NCI-H1694 (cell line): ENCODE data around the gene APIP.

Experiments
- DNase-seq: peaks from one replicate; lab custom pipeline; 2025; lab: John Stamatoyannopoulos, UW

APIP gene

DNA sequence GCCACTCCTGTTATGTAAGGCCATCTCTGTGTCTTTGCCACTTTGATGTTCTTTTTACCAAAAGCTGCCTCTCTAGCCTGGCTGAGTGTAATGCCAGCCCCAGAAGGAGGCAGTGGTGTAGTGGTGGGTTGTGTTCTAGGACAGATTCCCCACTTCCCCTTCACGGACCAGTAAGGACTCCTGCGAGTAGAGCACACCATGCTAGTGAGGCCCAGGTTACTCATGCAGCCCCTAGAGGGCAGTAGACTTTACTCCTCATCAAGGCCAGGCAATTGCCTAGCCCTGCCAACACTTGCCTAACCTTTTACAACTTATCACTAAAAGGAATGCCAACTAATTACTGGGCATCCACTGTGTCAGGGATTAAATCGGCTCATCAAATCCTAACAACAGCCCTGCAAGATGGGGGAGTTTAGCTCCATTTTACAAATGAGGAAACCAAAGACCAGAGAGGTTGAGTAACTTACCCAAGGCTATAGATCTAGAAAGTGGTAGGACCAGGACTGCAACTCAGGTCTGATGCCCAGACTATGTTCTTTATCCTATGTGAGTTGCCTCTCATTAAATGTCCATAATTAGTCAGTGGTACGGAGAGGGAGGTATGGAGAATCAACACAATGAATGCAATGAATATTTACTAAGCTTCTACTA lies 75.3 kb downstream of the APIP start:
- DNase-seq = peak; percentile 0

DNA sequence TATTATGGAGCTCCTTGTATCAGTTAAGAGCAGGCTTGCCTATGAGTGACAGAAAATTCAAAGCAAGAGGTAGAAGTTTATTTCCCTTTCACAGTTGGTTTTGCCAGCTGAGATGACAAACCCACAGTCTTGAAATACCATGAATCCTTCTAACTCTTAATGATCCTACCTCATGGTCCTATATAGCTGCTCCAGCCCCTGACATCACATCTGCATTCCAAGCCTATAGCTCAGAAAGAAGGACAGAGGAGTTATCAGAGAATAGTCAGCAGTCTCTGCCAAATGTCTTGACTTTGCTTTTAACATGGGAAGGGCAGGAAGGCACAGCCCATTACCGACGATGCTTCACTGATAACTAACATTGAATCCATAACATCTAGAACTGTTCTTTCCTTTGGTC lies 76.2 kb downstream of the APIP start:
- no peak for DNase-seq

DNA sequence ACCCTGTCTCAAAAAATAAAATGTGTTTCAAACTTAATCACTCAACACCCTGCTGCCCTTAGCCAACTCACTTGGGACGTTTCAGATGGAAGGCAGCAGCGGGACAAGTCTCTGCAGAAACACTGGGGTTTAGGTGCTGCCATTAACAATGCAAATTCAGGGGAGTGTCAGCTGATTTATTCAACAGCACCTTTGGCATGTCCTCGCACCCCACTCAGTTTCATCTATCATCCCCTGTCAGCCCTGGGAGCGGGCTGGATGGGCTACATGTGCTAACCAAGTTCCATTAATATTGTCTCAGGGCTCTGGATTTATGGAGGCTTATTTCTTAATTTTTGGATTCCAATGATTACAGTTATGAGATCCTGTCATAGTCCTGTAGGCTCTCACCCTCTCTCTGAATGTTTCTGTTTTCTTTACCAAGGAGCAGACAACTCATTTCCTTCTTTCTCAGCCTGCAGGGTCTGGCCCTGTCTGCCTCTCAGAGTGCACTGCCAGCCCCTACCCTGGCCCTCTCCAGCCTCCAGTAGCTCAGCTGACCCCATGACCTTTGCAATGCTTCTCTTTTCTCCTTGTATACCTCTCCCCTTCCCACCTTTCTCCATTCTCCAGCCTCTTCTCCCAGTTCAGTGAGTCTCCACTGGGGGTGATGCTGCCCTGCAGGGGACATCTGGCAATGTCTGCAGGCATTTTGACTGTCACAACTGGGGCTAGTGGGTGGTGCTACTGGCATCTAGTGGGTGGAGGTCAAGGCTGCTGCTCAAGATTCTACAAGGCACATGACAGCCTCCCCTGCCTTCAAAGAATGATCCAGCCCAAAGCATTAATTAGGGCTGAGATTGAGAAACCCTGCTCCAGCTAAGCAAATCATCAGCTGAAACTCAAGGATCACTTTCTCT lies 79.0 kb downstream of the APIP start:
- no peak for DNase-seq

DNA sequence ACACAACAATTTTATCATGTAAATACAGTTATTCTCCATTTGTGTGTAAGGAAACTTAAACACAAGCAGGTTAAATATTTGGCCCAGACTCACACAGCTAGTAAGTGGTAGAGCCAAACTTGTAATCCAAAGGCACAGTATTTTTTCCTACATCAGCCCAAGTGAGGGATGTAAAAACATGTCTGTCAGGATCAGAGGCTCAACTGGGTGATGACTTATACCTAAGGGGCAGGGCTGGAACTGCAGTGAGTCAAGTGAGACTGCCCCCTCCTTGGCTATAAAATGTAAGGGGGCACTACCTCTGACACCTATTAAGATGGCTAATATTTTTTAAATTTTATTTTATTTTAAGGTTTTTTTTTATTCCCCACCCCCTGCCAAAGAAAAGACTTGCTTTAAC lies 82.6 kb downstream of the APIP start:
- no peak for DNase-seq
